NB4 (cell line): ENCODE data around the gene NUDT9.

Experiments used
- POLR2A ChIP-seq: IDR thresholded peaks from 2 replicates; pipeline ENCODE4 v1.6.1; 2011; ENCODE audit warnings: mild to moderate bottlenecking; ENCODE audit not compliant: insufficient read length; ENCODE audit errors: extremely low read depth
- TF ChIP-seq, protein P1 (sequence below): IDR thresholded peaks from one replicate; pipeline ENCODE4 v1.5.1; 2012; ENCODE audit warnings: low read depth, low read length
- TF ChIP-seq, protein P2 (sequence below): IDR thresholded peaks from 2 replicates; pipeline ENCODE4 v1.6.1; 2011; ENCODE audit warnings: low read depth, low read length

DNA sequence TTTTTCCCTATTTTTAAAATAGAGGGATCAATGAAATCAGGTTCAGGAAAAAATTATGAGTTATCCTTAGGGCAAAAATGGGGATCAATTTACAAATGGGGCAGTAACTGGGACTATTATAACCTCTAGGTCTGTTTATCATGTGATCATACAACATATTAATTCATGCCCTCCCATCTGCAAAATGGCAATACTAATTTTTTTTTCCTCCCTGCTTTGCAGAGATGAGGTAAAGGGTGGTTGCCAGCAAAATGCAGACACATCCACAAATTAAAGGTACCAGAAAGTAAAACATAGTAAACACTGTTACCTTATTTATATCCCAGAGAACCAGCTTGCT, 31.9 kb upstream of the NUDT9 start:
- no peak for TF ChIP-seq POLR2A
- TF ChIP-seq, protein P1, sequence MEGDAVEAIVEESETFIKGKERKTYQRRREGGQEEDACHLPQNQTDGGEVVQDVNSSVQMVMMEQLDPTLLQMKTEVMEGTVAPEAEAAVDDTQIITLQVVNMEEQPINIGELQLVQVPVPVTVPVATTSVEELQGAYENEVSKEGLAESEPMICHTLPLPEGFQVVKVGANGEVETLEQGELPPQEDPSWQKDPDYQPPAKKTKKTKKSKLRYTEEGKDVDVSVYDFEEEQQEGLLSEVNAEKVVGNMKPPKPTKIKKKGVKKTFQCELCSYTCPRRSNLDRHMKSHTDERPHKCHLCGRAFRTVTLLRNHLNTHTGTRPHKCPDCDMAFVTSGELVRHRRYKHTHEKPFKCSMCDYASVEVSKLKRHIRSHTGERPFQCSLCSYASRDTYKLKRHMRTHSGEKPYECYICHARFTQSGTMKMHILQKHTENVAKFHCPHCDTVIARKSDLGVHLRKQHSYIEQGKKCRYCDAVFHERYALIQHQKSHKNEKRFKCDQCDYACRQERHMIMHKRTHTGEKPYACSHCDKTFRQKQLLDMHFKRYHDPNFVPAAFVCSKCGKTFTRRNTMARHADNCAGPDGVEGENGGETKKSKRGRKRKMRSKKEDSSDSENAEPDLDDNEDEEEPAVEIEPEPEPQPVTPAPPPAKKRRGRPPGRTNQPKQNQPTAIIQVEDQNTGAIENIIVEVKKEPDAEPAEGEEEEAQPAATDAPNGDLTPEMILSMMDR = no peak
- TF ChIP-seq, protein P2, sequence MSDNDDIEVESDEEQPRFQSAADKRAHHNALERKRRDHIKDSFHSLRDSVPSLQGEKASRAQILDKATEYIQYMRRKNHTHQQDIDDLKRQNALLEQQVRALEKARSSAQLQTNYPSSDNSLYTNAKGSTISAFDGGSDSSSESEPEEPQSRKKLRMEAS = no peak
